Activated CD8-positive, alpha-beta memory T cell treated with anti-CD3 and anti-CD28 coated beads for 1 hour (primary cell): ENCODE results near the gene CDHR3.

Source experiments
- DNase-seq, 2 donors: peaks; one replicate each; pipeline ENCODE4 v3.0.0-alpha.2; 2020; ENCODE audit warnings: low read depth in 1 of 2; ENCODE audit errors: extremely low read depth in 1 of 2

CDHR3 gene

DNA sequence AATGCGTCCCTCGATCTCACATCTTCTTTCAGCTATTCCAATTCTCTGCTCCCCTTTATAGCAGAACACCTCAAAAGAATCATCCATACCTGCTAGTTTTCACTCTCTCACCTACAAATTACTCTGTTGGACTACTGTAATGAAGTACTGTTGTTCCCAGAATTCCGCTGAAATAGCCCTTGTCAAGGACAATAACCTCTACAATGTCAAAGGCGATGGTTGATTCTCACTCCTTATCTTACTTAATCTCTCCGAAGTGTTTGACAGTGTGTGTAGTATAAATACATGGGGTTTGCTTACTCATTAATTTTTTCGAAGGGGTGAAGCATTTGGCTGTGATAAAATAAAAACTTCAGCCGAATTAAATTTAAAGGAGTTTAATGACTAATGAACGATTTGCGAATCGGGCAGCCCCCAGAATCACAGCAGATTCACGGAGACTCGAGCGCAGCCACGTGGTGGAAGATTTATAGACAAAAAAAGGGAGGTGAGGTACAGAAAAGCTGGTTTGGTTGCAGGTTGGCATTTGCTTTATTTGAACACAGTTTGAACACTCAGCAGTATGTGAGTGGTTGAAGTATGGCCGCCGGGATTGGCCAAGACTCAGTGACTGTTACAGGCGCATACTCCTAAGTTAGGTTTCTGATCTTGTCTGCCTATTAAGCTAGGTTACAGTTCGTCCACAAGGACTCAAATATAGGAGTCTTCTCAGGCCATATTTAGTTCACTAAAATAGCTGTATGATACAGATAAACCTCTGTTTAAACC lies 119.2 kb downstream of the CDHR3 start:
- no peak for DNase-seq
